ENCODE results near the gene PBX3. TPM values are rescaled to one million over a fixed set of nuclear protein-coding genes. Genes with fewer than 3 reads are reported as not detected.
A peak's percentile ranks its signal among the peaks of the same experiment; 100 is the strongest.

PBX3 gene
- total and polyA plus RNA-seq, 10 of the 15 experiments (the other 5 are each of a cell fraction or from before 2014, with no cell fraction given): 6.7 to 146 (median 22.2) TPM

DNA sequence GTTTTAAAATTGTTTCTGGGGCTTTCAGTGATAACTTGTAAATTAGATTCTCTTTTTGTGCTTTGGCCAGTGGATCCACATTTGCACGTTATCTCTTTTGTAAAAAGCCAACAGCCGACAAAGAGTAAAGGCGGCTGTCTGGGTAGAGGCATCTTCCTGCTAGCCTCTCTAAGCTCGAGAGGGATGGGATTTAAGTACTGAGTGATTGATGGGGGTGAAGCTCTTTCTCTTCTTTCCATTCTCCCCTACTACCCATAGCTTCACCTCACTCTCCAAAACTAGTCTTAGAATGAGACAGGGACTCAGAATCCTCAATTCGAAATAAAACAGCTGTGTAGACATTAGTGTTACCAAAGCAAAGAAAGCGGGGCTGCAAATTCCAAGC lies 3.4 kb downstream of the PBX3 start (continued):
- TF ChIP-seq BHLHE40 (IDR thresholded peaks at IDR 0.05; ENCODE audit: borderline replicate concordance in 1 of 2, low read depth in 2 of 2, low read length in 1 of 2) (no peak), SMARCA5 (IDR thresholded peaks at IDR 0.05) (no peak), BMI1 (IDR thresholded peaks at IDR 0.05; ENCODE audit: borderline replicate concordance) (no peak), CBX3 (IDR thresholded peaks at IDR 0.05; ENCODE audit: borderline replicate concordance, low read depth) (no peak)
- TF ChIP-seq, protein P1, sequence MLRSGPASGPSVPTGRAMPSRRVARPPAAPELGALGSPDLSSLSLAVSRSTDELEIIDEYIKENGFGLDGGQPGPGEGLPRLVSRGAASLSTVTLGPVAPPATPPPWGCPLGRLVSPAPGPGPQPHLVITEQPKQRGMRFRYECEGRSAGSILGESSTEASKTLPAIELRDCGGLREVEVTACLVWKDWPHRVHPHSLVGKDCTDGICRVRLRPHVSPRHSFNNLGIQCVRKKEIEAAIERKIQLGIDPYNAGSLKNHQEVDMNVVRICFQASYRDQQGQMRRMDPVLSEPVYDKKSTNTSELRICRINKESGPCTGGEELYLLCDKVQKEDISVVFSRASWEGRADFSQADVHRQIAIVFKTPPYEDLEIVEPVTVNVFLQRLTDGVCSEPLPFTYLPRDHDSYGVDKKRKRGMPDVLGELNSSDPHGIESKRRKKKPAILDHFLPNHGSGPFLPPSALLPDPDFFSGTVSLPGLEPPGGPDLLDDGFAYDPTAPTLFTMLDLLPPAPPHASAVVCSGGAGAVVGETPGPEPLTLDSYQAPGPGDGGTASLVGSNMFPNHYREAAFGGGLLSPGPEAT (IDR thresholded peaks at IDR 0.05; ENCODE audit: low read depth): no peak
- TF ChIP-seq, protein P2, sequence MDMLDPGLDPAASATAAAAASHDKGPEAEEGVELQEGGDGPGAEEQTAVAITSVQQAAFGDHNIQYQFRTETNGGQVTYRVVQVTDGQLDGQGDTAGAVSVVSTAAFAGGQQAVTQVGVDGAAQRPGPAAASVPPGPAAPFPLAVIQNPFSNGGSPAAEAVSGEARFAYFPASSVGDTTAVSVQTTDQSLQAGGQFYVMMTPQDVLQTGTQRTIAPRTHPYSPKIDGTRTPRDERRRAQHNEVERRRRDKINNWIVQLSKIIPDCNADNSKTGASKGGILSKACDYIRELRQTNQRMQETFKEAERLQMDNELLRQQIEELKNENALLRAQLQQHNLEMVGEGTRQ (IDR thresholded peaks at IDR 0.05; ENCODE audit: borderline replicate concordance, low read depth, low read length): no peak

DNA sequence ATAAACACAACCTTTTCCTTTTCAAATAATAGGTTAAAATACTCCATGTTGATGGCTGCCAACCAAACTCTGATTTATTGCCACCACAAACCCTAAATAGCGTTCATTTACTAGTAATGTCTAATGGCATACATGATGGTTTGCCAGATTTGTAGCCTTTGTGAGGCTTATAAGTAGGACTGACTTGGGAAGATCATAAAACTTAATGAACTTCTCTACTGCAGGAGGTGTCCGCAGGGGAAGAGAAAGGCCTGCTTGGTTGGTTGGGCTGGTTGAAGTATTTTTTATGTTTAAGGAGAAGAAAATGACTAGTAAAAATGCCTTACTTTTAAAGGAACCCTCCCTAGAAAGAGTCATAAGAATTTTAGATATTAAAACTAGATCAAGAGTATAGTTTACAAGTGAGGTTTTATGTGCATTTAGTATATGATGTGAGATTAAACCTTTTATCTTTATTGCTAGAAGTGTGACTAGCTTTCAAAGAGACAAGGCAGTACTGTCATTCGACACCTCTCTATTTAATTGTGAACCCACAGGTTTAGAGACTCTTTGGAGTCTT lies 5.0 kb downstream of the PBX3 start:
- peaks cover 96% of the 10 kb centered on the region for H3K79me2 ChIP-seq (ENCODE audit: control insufficient read depth, insufficient read depth, low read length)
- SMC1A ChIA-PET (ENCODE audit: uncharacterized antibody, unreplicated experiment): no interaction called here
- in situ Hi-C loops (cut with MboI): loop anchor here (5.0 kb wide), 1 partner anchor 100 kb away; no protein-coding TSS in a partner anchor
- H3K4me1 ChIP-seq (ENCODE audit: control insufficient read depth, insufficient read depth, low read length): no peaks in the 10 kb centered on the region
- no peak overlapping the region for H2AFZ ChIP-seq (ENCODE audit: control insufficient read depth, low read depth, low read length)
- FAIRE-seq (no peak), ATAC-seq (peak; percentile 42), DNase-seq (ENCODE audit: low read depth, low spot score) (no peak)
- intact Hi-C loops (cut with micrococcal nuclease; ENCODE audit: unreplicated experiment): loop anchor here (5.0 kb wide), 1 partner anchor 100 kb away; no protein-coding TSS in a partner anchor
- POLR2A ChIA-PET: no interaction called here
- no peaks in the 10 kb centered on the region for H3K36me3 ChIP-seq (ENCODE audit: control insufficient read depth in 2 of 2, insufficient read depth in 2 of 2, low read length in 1 of 2)
- peak overlapping the region; percentile 57; the same call in 1 of the 2 replicates for H3K4me2 ChIP-seq (ENCODE audit: control insufficient read depth, insufficient read depth)
- peak overlapping the region; percentile 46 for H3K27ac ChIP-seq (ENCODE audit: control insufficient read depth, insufficient read depth)
- 0 out of 2 replicates have a peak overlapping the region, but pooled peaks have one; percentile 33 for H3K9ac ChIP-seq (ENCODE audit: control insufficient read depth, insufficient read depth, low read length)
- H3K9me3 ChIP-seq (replicated peaks; ENCODE audit: control insufficient read depth, insufficient read depth, low read length): no peaks in the 10 kb centered on the region
- H3K4me3 ChIP-seq: peak overlapping the region; percentile 63
- BruUV-seq (replicated peaks): no TSS peak
- H3K27me3 ChIP-seq (replicated peaks in 1 of 2; ENCODE audit: control insufficient read depth in 2 of 2, insufficient read depth in 2 of 2, low read length in 1 of 2): no peaks in the 10 kb centered on the region
- RAD21 ChIA-PET (ENCODE audit: unreplicated experiment): interaction anchor here (1.5 kb wide), 1 partner anchor 120 kb away, joined by 5 read pairs; no protein-coding TSS in a partner anchor
- 99% methylated on average over 3 of the region's 3 CpGs for WGBS (ENCODE audit: insufficient coverage, insufficient replicate concordance, low lambda C conversion rate, missing lambda C conversion rate)
- TF ChIP-seq SUZ12 (IDR thresholded peaks at IDR 0.05; ENCODE audit: unreplicated experiment) (no peak), YY1 (IDR thresholded peaks at IDR 0.05; ENCODE audit: low read depth, low read length) (no peak), CHD2 (IDR thresholded peaks at IDR 0.05; ENCODE audit: borderline replicate concordance, low read depth, low read length) (no peak), CHD1 (IDR thresholded peaks at IDR 0.05; ENCODE audit: low read depth, low read length) (no peak), NRF1 (conservative IDR thresholded peaks at IDR 0.05; ENCODE audit: low read depth, low read length) (no peak), SREBF2 (IDR thresholded peaks at IDR 0.05; ENCODE audit: low read length) (no peak), CEBPB (IDR thresholded peaks at IDR 0.05; ENCODE audit: borderline replicate concordance in 1 of 2, low read depth in 2 of 2, low read length in 2 of 2) (no peak)
- TF ChIP-seq, protein P3, sequence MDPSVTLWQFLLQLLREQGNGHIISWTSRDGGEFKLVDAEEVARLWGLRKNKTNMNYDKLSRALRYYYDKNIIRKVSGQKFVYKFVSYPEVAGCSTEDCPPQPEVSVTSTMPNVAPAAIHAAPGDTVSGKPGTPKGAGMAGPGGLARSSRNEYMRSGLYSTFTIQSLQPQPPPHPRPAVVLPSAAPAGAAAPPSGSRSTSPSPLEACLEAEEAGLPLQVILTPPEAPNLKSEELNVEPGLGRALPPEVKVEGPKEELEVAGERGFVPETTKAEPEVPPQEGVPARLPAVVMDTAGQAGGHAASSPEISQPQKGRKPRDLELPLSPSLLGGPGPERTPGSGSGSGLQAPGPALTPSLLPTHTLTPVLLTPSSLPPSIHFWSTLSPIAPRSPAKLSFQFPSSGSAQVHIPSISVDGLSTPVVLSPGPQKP (IDR thresholded peaks at IDR 0.05; ENCODE audit: low read depth, low read length): no peak
- TF ChIP-seq, protein P4, sequence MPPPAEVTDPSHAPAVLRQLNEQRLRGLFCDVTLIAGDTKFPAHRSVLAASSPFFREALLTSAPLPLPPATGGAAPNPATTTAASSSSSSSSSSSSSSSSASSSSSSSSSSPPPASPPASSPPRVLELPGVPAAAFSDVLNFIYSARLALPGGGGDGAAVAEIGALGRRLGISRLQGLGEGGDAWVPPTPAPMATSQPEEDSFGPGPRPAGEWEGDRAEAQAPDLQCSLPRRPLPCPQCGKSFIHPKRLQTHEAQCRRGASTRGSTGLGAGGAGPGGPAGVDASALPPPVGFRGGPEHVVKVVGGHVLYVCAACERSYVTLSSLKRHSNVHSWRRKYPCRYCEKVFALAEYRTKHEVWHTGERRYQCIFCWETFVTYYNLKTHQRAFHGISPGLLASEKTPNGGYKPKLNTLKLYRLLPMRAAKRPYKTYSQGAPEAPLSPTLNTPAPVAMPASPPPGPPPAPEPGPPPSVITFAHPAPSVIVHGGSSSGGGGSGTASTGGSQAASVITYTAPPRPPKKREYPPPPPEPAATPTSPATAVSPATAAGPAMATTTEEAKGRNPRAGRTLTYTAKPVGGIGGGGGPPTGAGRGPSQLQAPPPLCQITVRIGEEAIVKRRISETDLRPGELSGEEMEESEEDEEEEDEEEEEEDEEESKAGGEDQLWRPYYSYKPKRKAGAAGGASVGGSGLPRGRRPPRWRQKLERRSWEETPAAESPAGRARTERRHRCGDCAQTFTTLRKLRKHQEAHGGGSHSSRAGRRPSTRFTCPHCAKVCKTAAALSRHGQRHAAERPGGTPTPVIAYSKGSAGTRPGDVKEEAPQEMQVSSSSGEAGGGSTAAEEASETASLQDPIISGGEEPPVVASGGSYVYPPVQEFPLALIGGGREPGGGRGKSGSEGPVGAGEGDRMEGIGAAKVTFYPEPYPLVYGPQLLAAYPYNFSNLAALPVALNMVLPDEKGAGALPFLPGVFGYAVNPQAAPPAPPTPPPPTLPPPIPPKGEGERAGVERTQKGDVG (CRISPR knock-in tag; IDR thresholded peaks at IDR 0.05): no peak
- no peaks in the 10 kb centered on the region for H4K20me1 ChIP-seq (ENCODE audit: control insufficient read depth, insufficient read depth)
- CTCF ChIA-PET: no interaction called here
